C4-2B (cell line): ENCODE results near the gene AGPAT3.

Source experiments
- H3K27ac ChIP-seq: fragments of 450-650 bp; 2 replicates; pipeline ENCODE4 v1.5.1; 2017
- CTCF ChIP-seq: fragments of 450-650 bp; conservative IDR thresholded peaks from 2 replicates; pipeline ENCODE4 v1.5.1; 2017; ENCODE audit warnings: mild to moderate bottlenecking
- ZFX ChIP-seq: fragments of 450-650 bp; IDR thresholded peaks from 2 replicates; pipeline ENCODE4 v1.6.1; 2017

The AGPAT3 gene

GRCh38 chr21:43868461-43868860 is 3.4 kb downstream of the AGPAT3 start:
- peak overlapping the region; percentile 43 for H3K27ac ChIP-seq
- TF ChIP-seq ZFX: no peak
- TF ChIP-seq CTCF: no peak

GRCh38 chr21:43869486-43870325 is 4.7 kb downstream of the AGPAT3 start:
- TF ChIP-seq ZFX (no peak), CTCF (no peak)
- no peak overlapping the region for H3K27ac ChIP-seq

GRCh38 chr21:43871487-43871886 is 6.5 kb downstream of the AGPAT3 start:
- no peak for TF ChIP-seq CTCF
- no peak for TF ChIP-seq ZFX
- H3K27ac ChIP-seq: no peak overlapping the region

- H3K27ac ChIP-seq: no peak overlapping the region
- no peak for TF ChIP-seq ZFX
- TF ChIP-seq CTCF: no peak
These were observed 7.6 kb downstream of the AGPAT3 start for GRCh38 chr21:43872531-43873197.

GRCh38 chr21:43873673-43874072 is 8.7 kb downstream of the AGPAT3 start:
- TF ChIP-seq CTCF: no peak
- TF ChIP-seq ZFX: no peak
- H3K27ac ChIP-seq: no peak overlapping the region

GRCh38 chr21:43874085-43874805 is 9.2 kb downstream of the AGPAT3 start:
- no peak overlapping the region for H3K27ac ChIP-seq
- TF ChIP-seq ZFX: no peak
- TF ChIP-seq CTCF: no peak

GRCh38 chr21:43876605-43877004 is 11.6 kb downstream of the AGPAT3 start:
- H3K27ac ChIP-seq: no peak overlapping the region
- TF ChIP-seq ZFX (no peak), CTCF (no peak)
